Measurements from ENCODE around the gene ADCY7. TPM values are rescaled to one million over a fixed set of nuclear protein-coding genes. Genes with fewer than 3 reads are reported as not detected.

The ADCY7 gene
- total RNA-seq (2011; cell fraction: chromatin; rRNA removed; ENCODE audit: low replicate concordance), result 155 and 371 TPM in 2 replicates
- total RNA-seq (2011; cell fraction: nucleolus; rRNA removed), result 245 and 277 TPM in 2 replicates
- total RNA-seq (2011; cell fraction: nucleoplasm; rRNA removed), result 151 and 184 TPM in 2 replicates
- total RNA-seq (2014; rRNA removed), result 59.0 and 73.5 TPM in 2 replicates
- 15.9 and 19.0 TPM in 2 replicates for total RNA-seq (2014; rRNA removed; fragmentation: Illumina TruSeq; extraction: Trizol)
- total RNA-seq (2015; rRNA removed; fragmentation: Illumina TruSeq; extraction: Trizol), result 28.6 and 29.9 TPM in 2 replicates
- 104 and 108 TPM in 2 replicates for total RNA-seq (2021)
- polyA plus RNA-seq (2011; rRNA removed), result 28.6 and 31.0 TPM in 2 replicates
- 19.2 and 48.3 TPM in 2 replicates for polyA plus RNA-seq (2011; cell fraction: cytosol; rRNA removed)
- polyA plus RNA-seq (2011; cell fraction: nucleus; rRNA removed), result 193 and 347 TPM in 2 replicates
- polyA plus RNA-seq (2012), result 53.4 and 59.6 TPM in 2 replicates
- polyA plus RNA-seq (2014; fragmentation: Illumina TruSeq; extraction: Trizol), result 26.4 and 37.3 TPM in 2 replicates
- polyA plus RNA-seq (2014; fragmentation: Nextera tagmentation; extraction: Ambion mirVana), result 1 to 10 TPM; 2.3 to 2.4 TPM
- polyA plus RNA-seq (2014; rRNA removed), result 49.4 and 64.0 TPM in 2 replicates
- 27.7 and 54.0 TPM in 2 replicates for polyA minus RNA-seq (2011; rRNA and poly(A)+ RNA removed)
- polyA minus RNA-seq (2011; cell fraction: cytosol; rRNA and poly(A)+ RNA removed), result 42.4 and 51.4 TPM in 2 replicates
- 109 TPM in 2 replicates for polyA minus RNA-seq (2011; cell fraction: nucleus; rRNA and poly(A)+ RNA removed)
- Bru-seq, nascent RNA, result percentile 77 among the genes with signal in this experiment
- BruChase-seq, experiment 1, labeled RNA remaining after a 2-hour chase, result percentile 66 among the genes with signal in this experiment
- BruChase-seq, experiment 2, labeled RNA remaining after a 6-hour chase, result percentile 67 among the genes with signal in this experiment
- long read RNA-seq, experiment 1, partial matches to known transcripts, result 51 of 122 reads
- long read RNA-seq, experiment 1, other reads (novel, unspliced or antisense), result 70 of 122 reads
- long read RNA-seq, experiment 2, partial matches to known transcripts, result 10 of 34 reads
- long read RNA-seq, experiment 2, other reads (novel, unspliced or antisense), result 23 of 34 reads
- long read RNA-seq, experiment 3, full-length matches to known transcripts, result 1 of 7 reads
- long read RNA-seq, experiment 3, partial matches to known transcripts, result 3 of 7 reads
- long read RNA-seq, experiment 3, other reads (novel, unspliced or antisense), result 3 of 7 reads

GRCh38 chr16:50266337-50267091, at the start of gene ADCY7:
ADCY7 (plus strand) TSS chr16:50266551; CDS start chr16:50288180, 21,629 bp downstream.
- BruUV-seq (replicated peaks), result TSS peak; percentile 68
- H3K27ac ChIP-seq (ENCODE audit: extremely low read depth, low read depth, low read length), result peak within 1 kb of the TSS; percentile 91
- WGBS (ENCODE audit: insufficient coverage, low coverage, missing lambda C conversion rate), result 2% methylated on average over 25 of the region's 25 CpGs
- H3K9ac ChIP-seq (ENCODE audit: insufficient read depth in 1 of 2, low read depth in 2 of 2, low read length in 2 of 2), result peak within 1 kb of the TSS; percentile 83 to 95
- H3K36me3 ChIP-seq (ENCODE audit: control insufficient read depth, insufficient read depth, low read length), result peaks cover 22% of the 10 kb centered on the region; the same call in 2 of the 3 replicates
- H2AFZ ChIP-seq (ENCODE audit: low read depth, low read length), result peak within 1 kb of the TSS; percentile 61
- in situ Hi-C loops (cut with MboI) (loop anchor here (25.0 kb wide), 1 partner anchor 1654 kb away; the partner anchor contains the start of gene N4BP1), intact Hi-C loops (cut with micrococcal nuclease) (no loop called here)
- H3K4me3 ChIP-seq, result peak within 1 kb of the TSS; percentile 54
- peak; percentile 71 to 91 (median 78) for DNase-seq (ENCODE audit: extremely low read depth in 1 of 4, low spot score in 3 of 4)
- H4K20me1 ChIP-seq (replicated peaks; ENCODE audit: control insufficient read depth, insufficient read depth, low read length), result no peaks in the 10 kb centered on the region
- peak within 1 kb of the TSS; percentile 84 for H3K4me2 ChIP-seq (ENCODE audit: insufficient read depth, low read length)
- peak; percentile 85 for FAIRE-seq
- peaks cover 98% of the 10 kb centered on the region for H3K79me2 ChIP-seq (ENCODE audit: control insufficient read depth, insufficient read depth, low read length)
- H3K9me3 ChIP-seq (replicated peaks; ENCODE audit: control insufficient read depth, insufficient read depth, low read depth, low read length), result no peaks in the 10 kb centered on the region
- ChIA-PET POLR2A (interaction anchor here (0.8 to 1.0 kb wide), 3 partner anchors 21 to 26 kb away, joined by 4 to 5 read pairs (median 4); no protein-coding TSS in a partner anchor), CTCF (ENCODE audit: low intra/inter-chr PET ratio) (interaction anchor here (0.6 kb wide), 1 partner anchor 52 kb away, joined by 3 read pairs; no protein-coding TSS in a partner anchor)
- peak; percentile 83 for ATAC-seq
- H3K9me1 ChIP-seq (ENCODE audit: control insufficient read depth, insufficient read depth, low read length), result no peaks in the 10 kb centered on the region
- peaks cover 65 to 87% of the 10 kb centered on the region in 2 experiments for H3K4me1 ChIP-seq (replicated peaks in 1 of 2; ENCODE audit: control insufficient read depth in 2 of 2, insufficient read depth in 2 of 2, low read length in 2 of 2)
- no peaks in the 10 kb centered on the region for H3K27me3 ChIP-seq (ENCODE audit: control insufficient read depth in 2 of 2, insufficient read depth in 2 of 2, low read length in 2 of 2)
- no peak for TF ChIP-seq RBM22 (IDR thresholded peaks at IDR 0.05; ENCODE audit: low read depth, low read length, poor library complexity, severe bottlenecking)
- TF ChIP-seq STAG1 (CRISPR knock-in tag; IDR thresholded peaks at IDR 0.05; ENCODE audit: borderline replicate concordance), result no peak
- TF ChIP-seq SRSF7 (optimal IDR thresholded peaks at IDR 0.05; ENCODE audit: low read depth, low read length), result no peak
- TF ChIP-seq, protein P1, sequence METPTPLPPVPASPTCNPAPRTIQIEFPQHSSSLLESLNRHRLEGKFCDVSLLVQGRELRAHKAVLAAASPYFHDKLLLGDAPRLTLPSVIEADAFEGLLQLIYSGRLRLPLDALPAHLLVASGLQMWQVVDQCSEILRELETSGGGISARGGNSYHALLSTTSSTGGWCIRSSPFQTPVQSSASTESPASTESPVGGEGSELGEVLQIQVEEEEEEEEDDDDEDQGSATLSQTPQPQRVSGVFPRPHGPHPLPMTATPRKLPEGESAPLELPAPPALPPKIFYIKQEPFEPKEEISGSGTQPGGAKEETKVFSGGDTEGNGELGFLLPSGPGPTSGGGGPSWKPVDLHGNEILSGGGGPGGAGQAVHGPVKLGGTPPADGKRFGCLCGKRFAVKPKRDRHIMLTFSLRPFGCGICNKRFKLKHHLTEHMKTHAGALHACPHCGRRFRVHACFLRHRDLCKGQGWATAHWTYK (CRISPR knock-in tag; IDR thresholded peaks at IDR 0.05), result 0 out of 2 replicates have a peak, but pooled peaks have one; percentile 23
- TF ChIP-seq MBD2 (IDR thresholded peaks at IDR 0.05; ENCODE audit: borderline replicate concordance, low read depth), result no peak
- TF ChIP-seq RNF219 (CRISPR knock-in tag; IDR thresholded peaks at IDR 0.05), result no peak
- TF ChIP-seq IRF2 (CRISPR knock-in tag; IDR thresholded peaks at IDR 0.05), result no peak
- peak; percentile 92 for TF ChIP-seq FOSL1 (tag; conservative IDR thresholded peaks at IDR 0.05)
- TF ChIP-seq ADNP (tag; IDR thresholded peaks at IDR 0.05), result no peak
- no peak for TF ChIP-seq OTX1 (CRISPR knock-in tag; IDR thresholded peaks at IDR 0.05)
- no peak for TF ChIP-seq CSDE1 (IDR thresholded peaks at IDR 0.05)
